Left lung (tissue), 14 donors: ENCODE results near the gene MRPL42. TPM values are rescaled to one million over a fixed set of nuclear protein-coding genes. Genes with fewer than 3 reads are reported as not detected.
A peak's percentile ranks its signal among the peaks of the same experiment; 100 is the strongest.

Experiments used
- ATAC-seq: fragments of 200-7000 bp; cut with Tn5 transposase; one replicate; pipeline ENCODE4 v1.9.1; 2020; ENCODE audit warnings: moderate library complexity
- DNase-seq, 4 donors: peaks; one replicate each; pipeline ENCODE4 v3.0.0-alpha.2; 2013 to 2020
- H3K27ac ChIP-seq, 2 donors: fragments of 200-600 bp; sonication (generic) in 1 of 2; one replicate each; pipeline versions ENCODE4 v1.5.0 to v1.8.0; 2020 to 2021
- H3K27me3 ChIP-seq, 2 donors: fragments of 200-600 bp; sonication (generic) in 1 of 2; one replicate each; pipeline versions ENCODE4 v1.5.0 to v1.8.0; 2020 to 2021
- H3K36me3 ChIP-seq, 2 donors: fragments of 200-600 bp; sonication (generic) in 1 of 2; one replicate each; pipeline versions ENCODE4 v1.5.0 to v1.8.0; 2020 to 2021
- H3K4me1 ChIP-seq, 2 donors: fragments of 200-600 bp; one replicate each; pipeline ENCODE4 v1.8.0; 2021
- H3K4me3 ChIP-seq, 2 donors: fragments of 200-600 bp; sonication (generic) in 1 of 2; one replicate each; pipeline versions ENCODE4 v1.5.0 to v1.8.0; 2020 to 2021; ENCODE audit warnings: mild to moderate bottlenecking in 1 of 2
- H3K9me3 ChIP-seq, 2 donors: fragments of 200-600 bp; sonication (generic) in 1 of 2; one replicate each; pipeline versions ENCODE4 v1.5.0 to v1.8.0; 2020 to 2021
- CTCF ChIP-seq, 2 donors: fragments of 200-600 bp; sonication (generic) in 1 of 2; IDR thresholded peaks; one replicate each; pipeline versions ENCODE4 v1.5.0 to v1.8.0; 2021; ENCODE audit warnings: antibody characterized with exemption in 2 of 2
- intact Hi-C, 2 donors: fragments of 100-400 bp; cut with DNase I; formaldehyde crosslinking; loops; one replicate each; pipeline versions ENCODE4 v1.11.2 to v1.14.2; 2022
- long read RNA-seq, 12 donors: library from polyadenylated mRNA in 2 of 12; unstranded in 2 of 12; transcript quantifications; one replicate each; pipeline ENCODE4 v2.0.0 and lab custom pipeline, GENCODE V29; 2019 to 2026
- polyA plus RNA-seq, 6 donors: library from polyadenylated mRNA; unstranded; fragments of 120-200 nt; gene quantifications; one replicate each; pipeline ENCODE4 v1.2.1, GENCODE V29; 2013; ENCODE audit not compliant: insufficient read length in 6 of 6
- total RNA-seq, 2 donors: library from RNA; stranded (reverse); fragmentation: NEBNext Ultra II Directional; extraction: Animal tissue kit (Norgen Biotek cat#: 25700); gene quantifications; one replicate each; pipeline ENCODE4 v1.2.1, GENCODE V29; 2021
- donor health status: DM: no; HTN: yes; CAD: no.
- donor health status: DM: no; HTN: no; CAD: no.

MRPL42 gene
- total RNA-seq (10 to 100 TPM; 59.9 to 65.6 TPM), polyA plus RNA-seq (10 to 100 TPM; 53.2 to 70.8 (median 62.6) TPM)
- long read RNA-seq, donor 1, full-length matches to known transcripts: 25 of 30 reads
- long read RNA-seq, donor 1, partial matches to known transcripts: 5 of 30 reads
- long read RNA-seq, donor 1, other reads (novel, unspliced or antisense): 0 of 30 reads
- long read RNA-seq, donor 2, full-length matches to known transcripts: 33 of 42 reads
- long read RNA-seq, donor 2, partial matches to known transcripts: 9 of 42 reads
- long read RNA-seq, donor 2, other reads (novel, unspliced or antisense): 0 of 42 reads
- long read RNA-seq, donor 3, full-length matches to known transcripts: 28 of 28 reads
- long read RNA-seq, donor 3, partial matches to known transcripts: 0 of 28 reads
- long read RNA-seq, donor 3, other reads (novel, unspliced or antisense): 0 of 28 reads
- long read RNA-seq, donor 4, full-length matches to known transcripts: 22 of 26 reads
- long read RNA-seq, donor 4, partial matches to known transcripts: 2 of 26 reads
- long read RNA-seq, donor 4, other reads (novel, unspliced or antisense): 2 of 26 reads
- long read RNA-seq, donor 5, full-length matches to known transcripts: 23 of 35 reads
- long read RNA-seq, donor 5, partial matches to known transcripts: 12 of 35 reads
- long read RNA-seq, donor 5, other reads (novel, unspliced or antisense): 0 of 35 reads
- long read RNA-seq, donor 6, full-length matches to known transcripts: 25 of 40 reads
- long read RNA-seq, donor 6, partial matches to known transcripts: 15 of 40 reads
- long read RNA-seq, donor 6, other reads (novel, unspliced or antisense): 0 of 40 reads
- long read RNA-seq, donor 7, full-length matches to known transcripts: 39 of 39 reads
- long read RNA-seq, donor 7, partial matches to known transcripts: 0 of 39 reads
- long read RNA-seq, donor 7, other reads (novel, unspliced or antisense): 0 of 39 reads
- long read RNA-seq, donor 8, full-length matches to known transcripts: 16 of 16 reads
- long read RNA-seq, donor 8, partial matches to known transcripts: 0 of 16 reads
- long read RNA-seq, donor 8, other reads (novel, unspliced or antisense): 0 of 16 reads
- long read RNA-seq, donor 9: 0 reads
- long read RNA-seq, donor 10, full-length matches to known transcripts: 11 of 14 reads
- long read RNA-seq, donor 10, partial matches to known transcripts: 1 of 14 reads
- long read RNA-seq, donor 10, other reads (novel, unspliced or antisense): 2 of 14 reads
- long read RNA-seq, donor 11, full-length matches to known transcripts: 15 of 25 reads
- long read RNA-seq, donor 11, partial matches to known transcripts: 10 of 25 reads
- long read RNA-seq, donor 11, other reads (novel, unspliced or antisense): 0 of 25 reads
- long read RNA-seq, donor 12, full-length matches to known transcripts: 18 of 18 reads
- long read RNA-seq, donor 12, partial matches to known transcripts: 0 of 18 reads
- long read RNA-seq, donor 12, other reads (novel, unspliced or antisense): 0 of 18 reads

GRCh38 chr12:93467351-93468007 lies at the start of gene MRPL42:
Gene MRPL42, plus strand, starts transcription at chr12:93467514. Its CDS starts 1,772 bp downstream, at chr12:93469286.
- peaks cover 0 to 12% of the 10 kb centered on the region in 2 donors for H3K36me3 ChIP-seq
- intact Hi-C loops: no loop called here

GRCh38 chr12:93417967-93418480 lies 49.3 kb upstream of the MRPL42 start:
- DNase-seq: no peak
- Histone ChIP-seq H3K4me3 (no peak overlapping the region), H3K9me3 (no peaks in the 10 kb centered on the region), H3K27ac (no peak overlapping the region), H3K36me3 (no peaks in the 10 kb centered on the region), H3K4me1 (peaks cover 13 to 43% of the 10 kb centered on the region in 2 donors), H3K27me3 (no peaks in the 10 kb centered on the region)
- intact Hi-C loops: loop anchor here in 1 of 2 donors (10.0 kb wide), 1 partner anchor 433 kb away; no protein-coding TSS in a partner anchor
- no peak for ATAC-seq
- TF ChIP-seq CTCF (IDR thresholded peaks at IDR 0.05): no peak

More at GRCh38 chr12:93467351-93468007, at the start of gene MRPL42:
- H3K9me3 ChIP-seq: no peaks in the 10 kb centered on the region
- H3K4me3 ChIP-seq: peak within 1 kb of the TSS; percentile 59 to 69
- ATAC-seq (peak; percentile 97), DNase-seq (peak; percentile 90 to 98 (median 92))
- H3K27me3 ChIP-seq: no peaks in the 10 kb centered on the region
- H3K27ac ChIP-seq: peak within 1 kb of the TSS; percentile 85 to 91
- peak; percentile 50 to 69 for TF ChIP-seq CTCF (IDR thresholded peaks at IDR 0.05)
- H3K4me1 ChIP-seq: peaks cover 15 to 32% of the 10 kb centered on the region in 2 donors

GRCh38 chr12:93419388-93420034 lies 47.8 kb upstream of the MRPL42 start:
- peak; percentile 87 for ATAC-seq
- peak in 1 of 4 donors; percentile 66 for DNase-seq
- no peaks in the 10 kb centered on the region for H3K27me3 ChIP-seq
- no peak overlapping the region for H3K4me3 ChIP-seq
- peaks cover 20 to 47% of the 10 kb centered on the region in 2 donors for H3K4me1 ChIP-seq
- TF ChIP-seq CTCF (IDR thresholded peaks at IDR 0.05): peak; percentile 64 to 69
- intact Hi-C loops: loop anchor here in 1 of 2 donors (10.0 kb wide), 1 partner anchor 435 kb away; no protein-coding TSS in a partner anchor
- no peak overlapping the region for H3K27ac ChIP-seq
- no peaks in the 10 kb centered on the region for H3K36me3 ChIP-seq
- no peaks in the 10 kb centered on the region for H3K9me3 ChIP-seq

GRCh38 chr12:93422050-93422449 lies 45.3 kb upstream of the MRPL42 start:
- H3K4me1 ChIP-seq: peaks cover 28 to 61% of the 10 kb centered on the region in 2 donors

More at GRCh38 chr12:93422050-93422449, 45.3 kb upstream of the MRPL42 start:
- DNase-seq (no peak), ATAC-seq (no peak)
- TF ChIP-seq CTCF (IDR thresholded peaks at IDR 0.05): no peak
- no peaks in the 10 kb centered on the region for H3K9me3 ChIP-seq
- intact Hi-C loops: no loop called here
- no peaks in the 10 kb centered on the region for H3K27me3 ChIP-seq
- H3K27ac ChIP-seq: no peak overlapping the region
- H3K36me3 ChIP-seq: no peaks in the 10 kb centered on the region
- H3K4me3 ChIP-seq: no peak overlapping the region
